OCI-LY1 (cell line): Measurements from ENCODE around the gene PREX1.

Experiments
- H2AFZ ChIP-seq: fragments of 200-600 bp; sonication (generic), shearing (Covaris generic); 2 replicates; pipeline ENCODE4 v1.6.0; 2014; ENCODE audit warnings: antibody characterized with exemption, mild to moderate bottlenecking, low read length
- H3F3A ChIP-seq: fragments of 200-600 bp; sonication (generic), shearing (Covaris generic); 2 replicates; pipeline ENCODE4 v1.6.0; 2014; ENCODE audit warnings: mild to moderate bottlenecking, antibody characterized with exemption, low read length, moderate library complexity; ENCODE audit not compliant: insufficient read depth
- H3K27ac ChIP-seq: fragments of 200-600 bp; sonication (generic); 2 replicates; pipeline ENCODE4 v1.5.1; 2014; ENCODE audit warnings: low read length, mixed run types, mild to moderate bottlenecking, low read depth; ENCODE audit not compliant: poor library complexity, severe bottlenecking
- H3K27me3 ChIP-seq: fragments of 200-600 bp; sonication (generic); 2 replicates; pipeline ENCODE4 v1.6.0; 2014; ENCODE audit warnings: antibody characterized with exemption, mild to moderate bottlenecking, low read length, moderate library complexity; ENCODE audit not compliant: insufficient read depth
- H3K36me3 ChIP-seq: fragments of 200-600 bp; sonication (generic); 2 replicates; pipeline ENCODE4 v1.6.1; 2014; ENCODE audit warnings: mild to moderate bottlenecking, antibody characterized with exemption, low read length, moderate library complexity, mixed read lengths; ENCODE audit not compliant: insufficient read depth
- H3K4me1 ChIP-seq: fragments of 200-600 bp; sonication (generic); 2 replicates; pipeline ENCODE4 v1.5.1; 2014; ENCODE audit warnings: mild to moderate bottlenecking, low read length, moderate library complexity; ENCODE audit not compliant: insufficient read depth, severe bottlenecking
- H3K4me2 ChIP-seq: fragments of 200-600 bp; sonication (generic), shearing (Covaris generic); 2 replicates; pipeline ENCODE4 v1.6.1; 2014; ENCODE audit warnings: low read length
- H3K4me3 ChIP-seq: fragments of 200-600 bp; sonication (generic); 2 replicates; pipeline ENCODE4 v1.5.1; 2014; ENCODE audit warnings: low read length, low read depth, mild to moderate bottlenecking, mixed read lengths; ENCODE audit not compliant: poor library complexity, severe bottlenecking
- H3K79me2 ChIP-seq: fragments of 200-600 bp; shearing (Covaris generic); 2 replicates; pipeline ENCODE4 v1.6.1; 2016; ENCODE audit warnings: mixed run types, low read length, mixed read lengths; ENCODE audit not compliant: insufficient read depth
- H3K9ac ChIP-seq: fragments of 200-600 bp; sonication (generic), shearing (Covaris generic); 2 replicates; pipeline ENCODE4 v1.6.1; 2014; ENCODE audit warnings: mild to moderate bottlenecking, low read length, mixed read lengths
- H3K9me2 ChIP-seq: fragments of 200-600 bp; sonication (generic), shearing (Covaris generic); 2 replicates; pipeline ENCODE4 v1.6.1; 2014; ENCODE audit warnings: low read depth, mild to moderate bottlenecking, low read length, mixed read lengths
- H3K9me3 ChIP-seq: fragments of 200-600 bp; shearing (Covaris generic); 2 replicates; pipeline ENCODE4 v1.6.1; 2014; ENCODE audit warnings: low read length, mixed read lengths
- H4K20me1 ChIP-seq: fragments of 200-600 bp; sonication (generic), shearing (Covaris generic); 2 replicates; pipeline ENCODE4 v1.6.0; 2016; ENCODE audit warnings: mild to moderate bottlenecking, low read length; ENCODE audit not compliant: insufficient read depth
- CTCF ChIP-seq: fragments of 200-600 bp; sonication (generic), shearing (Covaris generic); IDR thresholded peaks from 2 replicates; pipeline ENCODE4 v1.5.1; 2017; ENCODE audit warnings: mild to moderate bottlenecking, antibody characterized with exemption, low read length, moderate library complexity, mixed read lengths
- EZH2 ChIP-seq: fragments of 200-600 bp; sonication (generic), shearing (Covaris generic); IDR thresholded peaks from 2 replicates; pipeline ENCODE4 v1.8.0; 2017; ENCODE audit warnings: borderline replicate concordance, mixed run types, mild to moderate bottlenecking, antibody characterized with exemption, low read length, moderate library complexity, mixed read lengths

The PREX1 gene

GRCh38 chr20:48680650-48681049, 147.1 kb downstream of the PREX1 start:
- Histone ChIP-seq H3K9me3 (no peaks in the 10 kb centered on the region), H3F3A (no peaks in the 10 kb centered on the region), H3K4me1 (no peaks in the 10 kb centered on the region), H3K4me3 (no peak overlapping the region), H3K4me2 (no peak overlapping the region), H3K9ac (no peak overlapping the region), H3K27me3 (no peaks in the 10 kb centered on the region; the same call in 1 of the 2 replicates), H3K27ac (no peak overlapping the region), H2AFZ (no peak overlapping the region), H3K9me2 (no peaks in the 10 kb centered on the region), H4K20me1 (no peaks in the 10 kb centered on the region), H3K36me3 (no peaks in the 10 kb centered on the region), H3K79me2 (no peaks in the 10 kb centered on the region)
- TF ChIP-seq EZH2: no peak
- TF ChIP-seq CTCF: no peak

- no peaks in the 10 kb centered on the region for H3K9me2 ChIP-seq
- H3K4me2 ChIP-seq: no peak overlapping the region
- H3K27me3 ChIP-seq: no peaks in the 10 kb centered on the region; the same call in 1 of the 2 replicates
- H3K4me3 ChIP-seq: no peak overlapping the region
- H4K20me1 ChIP-seq: no peaks in the 10 kb centered on the region
- H3F3A ChIP-seq: no peaks in the 10 kb centered on the region
- H3K79me2 ChIP-seq: no peaks in the 10 kb centered on the region
- H3K9ac ChIP-seq: no peak overlapping the region
- H2AFZ ChIP-seq: no peak overlapping the region
- H3K9me3 ChIP-seq: no peaks in the 10 kb centered on the region
- TF ChIP-seq CTCF: no peak
- TF ChIP-seq EZH2: no peak
- H3K27ac ChIP-seq: no peak overlapping the region
- no peaks in the 10 kb centered on the region for H3K4me1 ChIP-seq
- no peaks in the 10 kb centered on the region for H3K36me3 ChIP-seq
Observed at GRCh38 chr20:48679599-48679998, 148.2 kb downstream of the PREX1 start.

GRCh38 chr20:48679011-48679410, 148.8 kb downstream of the PREX1 start:
- no peaks in the 10 kb centered on the region for H3F3A ChIP-seq
- H3K27ac ChIP-seq: no peak overlapping the region
- H3K9me2 ChIP-seq: no peaks in the 10 kb centered on the region
- H3K79me2 ChIP-seq: no peaks in the 10 kb centered on the region
- H3K9ac ChIP-seq: no peak overlapping the region
- no peak overlapping the region for H3K4me2 ChIP-seq
- H3K27me3 ChIP-seq: no peaks in the 10 kb centered on the region; the same call in 1 of the 2 replicates
- no peaks in the 10 kb centered on the region for H4K20me1 ChIP-seq
- H2AFZ ChIP-seq: no peak overlapping the region
- H3K36me3 ChIP-seq: no peaks in the 10 kb centered on the region
- H3K9me3 ChIP-seq: no peaks in the 10 kb centered on the region
- no peak for TF ChIP-seq CTCF
- H3K4me1 ChIP-seq: no peaks in the 10 kb centered on the region
- no peak overlapping the region for H3K4me3 ChIP-seq
